ENCODE measurements around the gene NRIP1. TPM values are rescaled to one million over a fixed set of nuclear protein-coding genes. Genes with fewer than 3 reads are reported as not detected.
A peak's percentile ranks its signal among the peaks of the same experiment; 100 is the strongest.

NRIP1 gene
- total and polyA plus RNA-seq, 2 of the 13 experiments (the other 11 are each of a cell fraction or from before 2014, with no cell fraction given), result 21.0 to 69.0 TPM

GRCh38 chr21:15037095-15037899, 27.5 kb downstream of the NRIP1 start:
- Histone ChIP-seq H3K79me2 (ENCODE audit: insufficient read depth, low read length) (peaks cover 98% of the 10 kb centered on the region), H3K27me3 (ENCODE audit: control insufficient read depth in 1 of 2, insufficient read depth in 2 of 2, low read length in 2 of 2) (no peaks in the 10 kb centered on the region), H2AFZ (ENCODE audit: low read length) (no peak overlapping the region), H3K9me3 (ENCODE audit: low read length) (no peaks in the 10 kb centered on the region), H3K4me1 (ENCODE audit: insufficient read depth, low read length) (peaks cover 10% of the 10 kb centered on the region), H4K20me1 (ENCODE audit: insufficient read depth, low read length) (peaks cover 61% of the 10 kb centered on the region), H3K9ac (ENCODE audit: insufficient read depth, low read depth, low read length) (no peak overlapping the region), H3K36me3 (replicated peaks in 1 of 2; ENCODE audit: control insufficient read depth in 1 of 2, insufficient read depth in 2 of 2, low read length in 2 of 2) (peaks cover 2 to 34% of the 10 kb centered on the region in 2 experiments; a peak in 4 of 5 replicates), H3K4me3 (replicated peaks in 1 of 3; ENCODE audit: insufficient read depth in 1 of 3, low read depth in 2 of 3, low read length in 3 of 3) (no peak overlapping the region), H3K27ac (ENCODE audit: extremely low read length, insufficient read depth, low read length) (no peak overlapping the region), H3K4me2 (ENCODE audit: low read depth, low read length) (no peak overlapping the region)
- POLR2A ChIA-PET, result no interaction called here
- TF ChIP-seq ZNF512B (CRISPR knock-in tag; IDR thresholded peaks at IDR 0.05; ENCODE audit: borderline replicate concordance), result no peak
- no peak for TF ChIP-seq ZNF160 (CRISPR knock-in tag; IDR thresholded peaks at IDR 0.05)
- TF ChIP-seq RBM22 (optimal IDR thresholded peaks at IDR 0.05; ENCODE audit: low read length), result peak; percentile 92
- no peak for TF ChIP-seq GTF3A (CRISPR knock-in tag; conservative IDR thresholded peaks at IDR 0.05)
- peak; percentile 42; the same call in 1 of the 2 replicates for TF ChIP-seq CEBPB (IDR thresholded peaks at IDR 0.05; ENCODE audit: borderline replicate concordance, low read depth, low read length)
- no peak for TF ChIP-seq ZBTB4 (CRISPR knock-in tag; IDR thresholded peaks at IDR 0.05; ENCODE audit: borderline replicate concordance)
- DNase-seq (ENCODE audit: low spot score), result no peak
- ATAC-seq, result no peak
- in situ Hi-C loops (cut with HindIII; ENCODE audit: extremely low pct_ligation_motif_present, low pct_unique_long_range_greater_than_20kb) (no loop called here), intact Hi-C loops (cut with micrococcal nuclease; ENCODE audit: unreplicated experiment) (no loop called here)
- 93% methylated on average over 5 of the region's 5 CpGs for WGBS (ENCODE audit: low lambda C conversion rate)
- CTCF ChIA-PET (ENCODE audit: low intra/inter-chr PET ratio, low total read pairs), result no interaction called here
- no TSS peak for BruUV-seq (replicated peaks)
- no peak for FAIRE-seq

Measured in HepG2 (cell line).